ENCODE data around the gene GRIK3. TPM values are rescaled to one million over a fixed set of nuclear protein-coding genes. Genes with fewer than 3 reads are reported as not detected.

Gene GRIK3
- total and polyA plus RNA-seq, 2 of the 8 experiments (the other 6 are each of a cell fraction or from before 2014, with no cell fraction given) = 2.1 to 3.4 TPM

DNA sequence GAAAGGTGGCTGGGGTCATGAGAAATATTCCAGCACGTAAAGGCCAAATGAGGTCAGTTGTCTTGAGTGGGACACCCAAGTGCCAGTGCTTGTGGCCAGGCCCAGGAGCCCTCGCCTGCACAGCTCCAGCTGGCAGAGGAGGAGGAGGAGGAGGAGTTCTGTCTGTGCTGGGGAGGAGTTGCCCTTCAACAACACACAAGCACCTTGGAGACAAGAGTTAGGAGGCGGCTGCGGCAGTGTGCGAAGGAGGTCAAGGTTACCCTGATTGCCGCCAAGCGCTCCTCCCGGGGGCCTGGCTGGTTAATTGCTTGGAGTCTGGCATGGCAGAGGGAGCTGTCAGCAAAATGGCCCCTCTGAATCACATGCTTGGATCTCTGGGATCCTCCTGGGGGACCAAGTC lies 45.1 kb downstream of the GRIK3 start:
- Histone ChIP-seq H3K14ac (ENCODE audit: insufficient read length) (no peak overlapping the region), H3K4ac (replicated peaks; ENCODE audit: insufficient read length, low read depth, low read length) (no peak overlapping the region), H2BK12ac (ENCODE audit: low read depth, low read length) (no peak overlapping the region), H3K4me1 (replicated peaks in 1 of 4; ENCODE audit: control insufficient read depth in 3 of 4, insufficient read depth in 4 of 4, low read length in 3 of 4) (no peaks in the 10 kb centered on the region; a peak in 1 of 7 replicates), H4K5ac (ENCODE audit: insufficient read length, low read depth, low read length) (no peak overlapping the region), H3K23ac (ENCODE audit: insufficient read length) (no peak overlapping the region), H3K9ac (replicated peaks in 1 of 4; ENCODE audit: extremely low read depth in 1 of 4, low read depth in 3 of 4, low read length in 3 of 4) (no peak overlapping the region), H2AK5ac (ENCODE audit: low read depth, low read length) (no peak overlapping the region), H2BK20ac (ENCODE audit: low read length) (no peak overlapping the region), H3K56ac (replicated peaks; ENCODE audit: insufficient read length, low read depth, low read length) (no peak overlapping the region), H2BK5ac (ENCODE audit: low read depth, low read length) (no peak overlapping the region), H3K79me1 (ENCODE audit: low read depth, low read length) (no peaks in the 10 kb centered on the region), H3K18ac (ENCODE audit: extremely low read depth, low read length) (no peak overlapping the region; the same call in 1 of the 2 replicates), H4K20me1 (replicated peaks in 1 of 2; ENCODE audit: control insufficient read depth in 1 of 2, insufficient read depth in 2 of 2, low read length in 2 of 2) (peaks cover 0 to 3% of the 10 kb centered on the region in 2 experiments), H4K91ac (replicated peaks; ENCODE audit: insufficient read length, low read length) (no peak overlapping the region), H3K27ac (ENCODE audit: low read depth, low read length) (no peak overlapping the region), H3K23me2 (ENCODE audit: low read depth, low read length) (peaks cover 4% of the 10 kb centered on the region; the same call in 1 of the 2 replicates), H3K79me2 (ENCODE audit: control insufficient read depth in 1 of 2, insufficient read depth in 2 of 2, low read length in 2 of 2) (no peaks in the 10 kb centered on the region), H4K8ac (ENCODE audit: extremely low read depth, insufficient read depth, low read length) (no peak overlapping the region), H3K4me3 (ENCODE audit: extremely low read depth in 1 of 4, insufficient read depth in 2 of 4, low read depth in 3 of 4, low read length in 4 of 4) (no peak overlapping the region), H2BK120ac (replicated peaks; ENCODE audit: low read depth, low read length) (no peak overlapping the region), H2BK15ac (ENCODE audit: low read length) (no peak overlapping the region), H3K4me2 (ENCODE audit: insufficient read depth in 1 of 2, low read depth in 2 of 2, low read length in 2 of 2) (no peak overlapping the region), H2AFZ (ENCODE audit: low read length) (no peak overlapping the region), H3K36me3 (ENCODE audit: control insufficient read depth in 2 of 4, insufficient read depth in 4 of 4, low read length in 3 of 4) (no peaks in the 10 kb centered on the region), H3K9me3 (ENCODE audit: insufficient read depth in 2 of 2, low read depth in 1 of 2, low read length in 1 of 2) (no peaks in the 10 kb centered on the region), H3K27me3 (replicated peaks in 1 of 4; ENCODE audit: control insufficient read depth in 3 of 4, extremely low read depth in 1 of 4, insufficient read depth in 3 of 4, low read length in 3 of 4) (no peaks in the 10 kb centered on the region)
- ChIA-PET CTCF (ENCODE audit: partially characterized antibody) (interaction anchor here (2.3 kb wide), 1 partner anchor 13 kb away, joined by 9 read pairs; no protein-coding TSS in a partner anchor), POLR2A (ENCODE audit: partially characterized antibody) (no interaction called here)
- FAIRE-seq = no peak
- WGBS, 2 experiments (ENCODE audit: extremely low coverage in 1 of 2, insufficient coverage in 1 of 2, insufficient read length in 1 of 2, insufficient replicate concordance in 2 of 2, low coverage in 1 of 2, low lambda C conversion rate in 2 of 2, missing lambda C conversion rate in 1 of 2) = 91% methylated on average over 8 of the region's 8 CpGs; no CpG with 5 or more reads in 1 of the 2 experiments
- DNase-seq (ENCODE audit: low read depth in 1 of 2, low spot score in 2 of 2) = no peak
